HL-60 (cell line): Measurements from ENCODE around the gene PPP2R2D.

ENCODE experiments used
- CTCF ChIP-seq: IDR thresholded peaks from one replicate; pipeline ENCODE4 v1.5.1; 2011; ENCODE audit warnings: low read length, control low read depth, inconsistent platforms; ENCODE audit not compliant: insufficient read depth
- REST ChIP-seq: IDR thresholded peaks from 2 replicates; pipeline ENCODE4 v1.6.1; 2012; ENCODE audit warnings: low read depth; ENCODE audit not compliant: insufficient replicate concordance
- SPI1 ChIP-seq: IDR thresholded peaks from 2 replicates; pipeline ENCODE4 v1.6.1; 2012; ENCODE audit warnings: low read depth, mild to moderate bottlenecking, borderline replicate concordance

GRCh38 chr10:131870411-131870810, 30.4 kb upstream of the PPP2R2D start:
- TF ChIP-seq REST, result no peak
- TF ChIP-seq CTCF, result no peak
- TF ChIP-seq SPI1, result no peak
